H9 (cell line): ENCODE measurements around the gene AP1G2. TPM values are rescaled to one million over a fixed set of nuclear protein-coding genes. Genes with fewer than 3 reads are reported as not detected.
A peak's percentile ranks its signal among the peaks of the same experiment; 100 is the strongest.

ENCODE experiments used
- DNase-seq: peaks from one replicate; pipeline ENCODE4 v3.0.0-alpha.2; 2017
- H2AFZ ChIP-seq: one replicate; pipeline ENCODE4 v1.6.1; 2013; ENCODE audit warnings: mild to moderate bottlenecking, low read length, control low read depth, moderate library complexity
- H2AK5ac ChIP-seq: 2 replicates; pipeline ENCODE4 v1.6.1; 2013; ENCODE audit warnings: low read length, control low read depth, mixed read lengths; ENCODE audit not compliant: insufficient read length
- H2BK120ac ChIP-seq: one replicate; pipeline ENCODE4 v1.6.1; 2013; ENCODE audit warnings: low read depth, mild to moderate bottlenecking, low read length, control low read depth, inconsistent platforms; ENCODE audit not compliant: poor library complexity, severe bottlenecking
- H2BK12ac ChIP-seq: 2 replicates; pipeline ENCODE4 v1.6.1; 2013; ENCODE audit warnings: low read length, control low read depth, mixed read lengths, low read depth; ENCODE audit not compliant: insufficient read length
- H2BK15ac ChIP-seq: 2 replicates; pipeline ENCODE4 v1.6.1; 2013; ENCODE audit warnings: low read depth, low read length, control low read depth
- H2BK20ac ChIP-seq: one replicate; pipeline ENCODE4 v1.6.1; 2013; ENCODE audit warnings: low read depth, mild to moderate bottlenecking, low read length, control low read depth, inconsistent platforms; ENCODE audit not compliant: poor library complexity, severe bottlenecking
- H2BK5ac ChIP-seq: 2 replicates; pipeline ENCODE4 v1.6.1; 2013; ENCODE audit warnings: low read length, control low read depth, mixed read lengths; ENCODE audit not compliant: insufficient read length
- H3K14ac ChIP-seq: 2 replicates; pipeline ENCODE4 v1.6.1; 2013; ENCODE audit warnings: low read length, control low read depth; ENCODE audit not compliant: insufficient read depth
- H3K18ac ChIP-seq: 2 replicates; pipeline ENCODE4 v1.6.1; 2013; ENCODE audit warnings: low read depth, mild to moderate bottlenecking, mixed read lengths, low read length, control low read depth; ENCODE audit not compliant: insufficient read length
- H3K23ac ChIP-seq: 2 replicates; pipeline ENCODE4 v1.6.1; 2013; ENCODE audit warnings: low read length, control low read depth, mixed read lengths, low read depth; ENCODE audit not compliant: insufficient read length
- H3K23me2 ChIP-seq: 2 replicates; pipeline ENCODE4 v1.6.1; 2013; ENCODE audit warnings: low read depth, mild to moderate bottlenecking, mixed read lengths, low read length, control low read depth; ENCODE audit not compliant: insufficient read length, poor library complexity, severe bottlenecking
- H3K27ac ChIP-seq: 2 replicates; pipeline ENCODE4 v1.5.1; 2013; ENCODE audit warnings: low read length, control low read depth, mixed read lengths, low read depth; ENCODE audit not compliant: insufficient read length
- H3K27me3 ChIP-seq: 2 replicates; pipeline ENCODE4 v1.6.1; 2013; ENCODE audit warnings: low read length, control low read depth, inconsistent platforms; ENCODE audit not compliant: insufficient read depth
- H3K4ac ChIP-seq: 2 replicates; pipeline ENCODE4 v1.6.1; 2013; ENCODE audit warnings: low read depth, mild to moderate bottlenecking, control low read depth, inconsistent platforms, low read length, moderate library complexity
- H3K4me1 ChIP-seq: 2 replicates; pipeline ENCODE4 v1.6.1; 2013; ENCODE audit warnings: low read length, control low read depth, inconsistent platforms; ENCODE audit not compliant: insufficient read depth
- H3K4me2 ChIP-seq: 2 replicates; pipeline ENCODE4 v1.6.1; 2013; ENCODE audit warnings: low read length, control low read depth, mixed read lengths; ENCODE audit not compliant: insufficient read length, insufficient read depth
- H3K56ac ChIP-seq: 2 replicates; pipeline ENCODE4 v1.6.1; 2013; ENCODE audit warnings: low read depth, mild to moderate bottlenecking, mixed read lengths, low read length, control low read depth; ENCODE audit not compliant: insufficient read length
- H3K79me1 ChIP-seq: 2 replicates; pipeline ENCODE4 v1.6.1; 2013; ENCODE audit warnings: low read depth, mild to moderate bottlenecking, moderate library complexity, low read length, control low read depth, inconsistent platforms; ENCODE audit not compliant: insufficient read depth, poor library complexity, severe bottlenecking
- H3K79me2 ChIP-seq: 2 replicates; pipeline ENCODE4 v1.6.1; 2013; ENCODE audit warnings: low read length, control low read depth, inconsistent platforms; ENCODE audit not compliant: insufficient read depth
- H3K9ac ChIP-seq: 2 replicates; pipeline ENCODE4 v1.6.1; 2013; ENCODE audit warnings: low read length, control low read depth, mixed read lengths; ENCODE audit not compliant: insufficient read length; ENCODE audit errors: extremely low read depth
- H3K9me3 ChIP-seq: one replicate; pipeline ENCODE4 v1.6.1; 2013; ENCODE audit warnings: low read depth, low read length, inconsistent platforms; ENCODE audit not compliant: control insufficient read depth
- H3T11ph ChIP-seq: one replicate; pipeline ENCODE4 v1.6.1; 2013; ENCODE audit warnings: mild to moderate bottlenecking, low read length, control low read depth, inconsistent platforms
- H4K20me1 ChIP-seq: one replicate; pipeline ENCODE4 v1.6.1; 2013; ENCODE audit not compliant: control insufficient read depth, insufficient read length, insufficient read depth
- H4K5ac ChIP-seq: 2 replicates; pipeline ENCODE4 v1.6.1; 2013; ENCODE audit warnings: low read depth, mild to moderate bottlenecking, mixed read lengths, low read length, control low read depth; ENCODE audit not compliant: insufficient read length
- H4K8ac ChIP-seq: replicated peaks from 2 replicates; pipeline ENCODE4 v1.6.1; 2013; ENCODE audit warnings: low read length, control low read depth, mixed read lengths, low read depth; ENCODE audit not compliant: insufficient read length
- H4K91ac ChIP-seq: 2 replicates; pipeline ENCODE4 v1.6.1; 2013; ENCODE audit warnings: low read depth, mild to moderate bottlenecking, moderate library complexity, mixed read lengths, low read length, control low read depth; ENCODE audit not compliant: insufficient read length
- H3K27ac Mint-ChIP-seq, 3 experiments: 2 replicates in 2 of 3; 3 replicates in 1 of 3; pipeline ENCODE4 v1.8.0; 2020 to 2021; ENCODE audit warnings: mixed read lengths in 3 of 3, mild to moderate bottlenecking in 1 of 3, moderate library complexity in 1 of 3
- H3K27me3 Mint-ChIP-seq: 2 replicates; pipeline ENCODE4 v1.8.0; 2021; ENCODE audit warnings: low read depth, mild to moderate bottlenecking, moderate library complexity, mixed read lengths
- H3K36me3 Mint-ChIP-seq, 3 experiments: 2 replicates in 2 of 3; 3 replicates in 1 of 3; pipeline ENCODE4 v1.8.0; 2020 to 2021; ENCODE audit warnings: low read depth in 3 of 3, mixed read lengths in 3 of 3; ENCODE audit not compliant: insufficient read depth in 1 of 3
- H3K4me1 Mint-ChIP-seq, 2 experiments: 2 replicates each; pipeline ENCODE4 v1.8.0; 2020; ENCODE audit warnings: mixed read lengths in 2 of 2
- H3K4me3 Mint-ChIP-seq, 2 experiments: 2 replicates in 1 of 2; 3 replicates in 1 of 2; pipeline ENCODE4 v1.8.0; 2020 to 2021; ENCODE audit warnings: mild to moderate bottlenecking in 2 of 2, mixed read lengths in 2 of 2, moderate library complexity in 1 of 2
- H3K9me3 Mint-ChIP-seq, 2 experiments: 2 replicates in 1 of 2; 3 replicates in 1 of 2; pipeline ENCODE4 v1.8.0; 2020; ENCODE audit warnings: mild to moderate bottlenecking in 2 of 2, mixed read lengths in 2 of 2, moderate library complexity in 1 of 2
- CTCF ChIP-seq: fragments of 200-600 bp; sonication (generic); conservative IDR thresholded peaks from 3 replicates; pipeline ENCODE4 v1.8.0; 2021; ENCODE audit warnings: antibody characterized with exemption, mild to moderate bottlenecking
- WGBS: extraction: QIAGEN DNeasy Blood & Tissue Kit; methylation state at CpG from one replicate; pipeline ENCODE4 v1.1.7; 2013; ENCODE audit warnings: missing lambda C conversion rate, low lambda C conversion rate, mixed read lengths; ENCODE audit not compliant: insufficient read length; ENCODE audit errors: extremely low coverage; 5-methylcytosine and 5-hydroxymethylcytosine counted together
- total RNA-seq: library from RNA; stranded (reverse); gene quantifications from 2 replicates; pipeline ENCODE4 v1.2.1, GENCODE V29; 2021

AP1G2 gene
- total RNA-seq, 1 experiment from 2014 or later: 107 TPM

DNA sequence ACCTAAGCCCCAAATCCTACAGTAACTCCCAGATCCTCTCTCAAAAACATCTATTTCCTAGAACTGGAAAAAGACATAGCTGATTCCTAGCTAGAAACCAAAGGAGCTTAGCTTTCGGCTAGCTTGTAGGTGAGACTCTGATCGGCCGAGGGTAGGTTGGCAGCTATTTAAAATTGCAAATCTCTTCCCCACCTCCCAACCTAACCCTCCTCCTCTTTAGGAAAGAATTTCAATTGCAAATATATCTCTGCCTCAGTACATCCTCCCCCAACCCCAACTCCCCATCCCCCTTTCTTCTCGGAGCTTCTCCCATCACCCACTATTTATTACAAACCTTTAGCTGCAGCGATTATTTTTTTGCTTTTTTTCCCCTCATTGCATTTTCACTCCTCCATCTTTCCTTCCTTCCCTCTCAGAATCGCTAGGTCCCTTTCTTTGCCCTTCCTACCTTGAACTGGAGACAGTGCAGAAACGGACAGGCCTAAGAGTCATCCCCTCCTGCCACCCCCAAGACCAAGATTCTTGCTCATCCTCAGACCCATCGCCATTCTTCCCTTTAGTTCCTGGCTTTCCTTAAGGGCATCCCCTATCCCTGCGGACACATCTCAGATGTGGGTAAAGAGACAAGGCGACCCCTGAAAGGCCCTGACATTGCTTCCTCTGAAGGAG, 29.4 kb downstream of the AP1G2 start:
- no peak for TF ChIP-seq CTCF
- H3K9me3 Mint-ChIP-seq: no peaks in the 10 kb centered on the region; a peak in 1 of 5 replicates
- Histone ChIP-seq H3K23me2 (peaks cover 19% of the 10 kb centered on the region), H3K9ac (peak overlapping the region; percentile 84), H3K27me3 (no peaks in the 10 kb centered on the region), H3K4ac (peak overlapping the region; percentile 70), H3T11ph (peak overlapping the region; percentile 68), H3K56ac (peak overlapping the region; percentile 76), H3K79me1 (no peaks in the 10 kb centered on the region), H4K20me1 (no peaks in the 10 kb centered on the region), H2BK15ac (no peak overlapping the region), H3K14ac (peak overlapping the region; percentile 54), H3K4me1 (peaks cover 18% of the 10 kb centered on the region; the same call in 1 of the 2 replicates), H2AK5ac (peak overlapping the region; percentile 14), H3K27ac (peak overlapping the region; percentile 96), H2BK120ac (peak overlapping the region; percentile 1), H3K4me2 (peak overlapping the region; percentile 89), H2BK5ac (peak overlapping the region; percentile 73), H3K9me3 (no peaks in the 10 kb centered on the region), H2BK12ac (peak overlapping the region; percentile 4), H4K5ac (peak overlapping the region; percentile 48), H4K91ac (peak overlapping the region; percentile 18), H3K18ac (peak overlapping the region; percentile 69), H2BK20ac (no peak overlapping the region), H2AFZ (no peak overlapping the region), H3K23ac (no peak overlapping the region), H3K79me2 (no peaks in the 10 kb centered on the region; the same call in 1 of the 2 replicates), H4K8ac (peak overlapping the region; percentile 26)
- no CpG with 5 or more reads among the region's 10 CpGs for WGBS
- peaks cover 23 to 37% (median 32%) of the 10 kb centered on the region in 3 experiments; a peak in 6 of 7 replicates for H3K36me3 Mint-ChIP-seq
- peaks cover 54 to 56% of the 10 kb centered on the region in 2 experiments for H3K4me1 Mint-ChIP-seq
- H3K27ac Mint-ChIP-seq: peak overlapping the region; percentile 98 to 99 (median 99)
- DNase-seq: no peak
- H3K4me3 Mint-ChIP-seq: peak overlapping the region; percentile 80 to 89
- H3K27me3 Mint-ChIP-seq: no peaks in the 10 kb centered on the region
